ENCODE results near the gene NPHP4. TPM values are rescaled to one million over a fixed set of nuclear protein-coding genes. Genes with fewer than 3 reads are reported as not detected.

NPHP4 gene
- total and polyA plus RNA-seq, 10 of the 15 experiments (the other 5 are each of a cell fraction or from before 2014, with no cell fraction given) = 0.16 to 10.5 (median 3.1) TPM

DNA sequence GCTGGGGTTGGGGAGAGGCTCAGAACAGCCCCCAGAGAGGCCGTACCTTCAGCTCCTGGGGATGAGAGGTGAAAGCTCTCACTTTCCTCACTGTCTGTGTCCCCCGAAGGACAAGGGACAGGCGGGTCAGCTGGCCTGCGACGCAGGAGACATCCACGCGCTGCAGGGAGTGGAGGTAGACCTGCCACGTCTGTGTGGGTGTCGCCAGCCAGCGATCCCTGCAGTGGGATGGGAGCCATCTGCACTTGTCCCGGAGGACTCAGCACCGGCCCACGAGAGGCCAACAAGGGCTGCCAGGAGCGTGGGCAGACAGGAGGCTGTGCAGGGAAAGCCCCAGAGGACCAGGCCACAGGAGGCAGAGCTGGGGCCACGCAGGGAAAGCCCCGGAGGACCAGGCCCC is 127.2 kb downstream of the NPHP4 start (continued):
- no peak for TF ChIP-seq ASH2L (IDR thresholded peaks at IDR 0.05; ENCODE audit: borderline replicate concordance, low read depth)
- TF ChIP-seq MYB (IDR thresholded peaks at IDR 0.05; ENCODE audit: borderline replicate concordance, low read depth, low read length) = no peak
- TF ChIP-seq, protein P1, sequence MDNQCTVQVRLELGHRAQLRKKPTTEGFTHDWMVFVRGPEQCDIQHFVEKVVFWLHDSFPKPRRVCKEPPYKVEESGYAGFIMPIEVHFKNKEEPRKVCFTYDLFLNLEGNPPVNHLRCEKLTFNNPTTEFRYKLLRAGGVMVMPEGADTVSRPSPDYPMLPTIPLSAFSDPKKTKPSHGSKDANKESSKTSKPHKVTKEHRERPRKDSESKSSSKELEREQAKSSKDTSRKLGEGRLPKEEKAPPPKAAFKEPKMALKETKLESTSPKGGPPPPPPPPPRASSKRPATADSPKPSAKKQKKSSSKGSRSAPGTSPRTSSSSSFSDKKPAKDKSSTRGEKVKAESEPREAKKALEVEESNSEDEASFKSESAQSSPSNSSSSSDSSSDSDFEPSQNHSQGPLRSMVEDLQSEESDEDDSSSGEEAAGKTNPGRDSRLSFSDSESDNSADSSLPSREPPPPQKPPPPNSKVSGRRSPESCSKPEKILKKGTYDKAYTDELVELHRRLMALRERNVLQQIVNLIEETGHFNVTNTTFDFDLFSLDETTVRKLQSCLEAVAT (IDR thresholded peaks at IDR 0.05) = no peak
- TF ChIP-seq IRF4 (IDR thresholded peaks at IDR 0.05; ENCODE audit: low read depth, low read length) = no peak
- no peak for TF ChIP-seq HDAC2 (IDR thresholded peaks at IDR 0.05)
- no peak for TF ChIP-seq SREBF2 (IDR thresholded peaks at IDR 0.05; ENCODE audit: low read length)
- no peak for TF ChIP-seq ZNF207 (IDR thresholded peaks at IDR 0.05; ENCODE audit: borderline replicate concordance)
- no peak for TF ChIP-seq FOS (IDR thresholded peaks at IDR 0.05; ENCODE audit: borderline replicate concordance, extremely low read depth, insufficient read length)

DNA sequence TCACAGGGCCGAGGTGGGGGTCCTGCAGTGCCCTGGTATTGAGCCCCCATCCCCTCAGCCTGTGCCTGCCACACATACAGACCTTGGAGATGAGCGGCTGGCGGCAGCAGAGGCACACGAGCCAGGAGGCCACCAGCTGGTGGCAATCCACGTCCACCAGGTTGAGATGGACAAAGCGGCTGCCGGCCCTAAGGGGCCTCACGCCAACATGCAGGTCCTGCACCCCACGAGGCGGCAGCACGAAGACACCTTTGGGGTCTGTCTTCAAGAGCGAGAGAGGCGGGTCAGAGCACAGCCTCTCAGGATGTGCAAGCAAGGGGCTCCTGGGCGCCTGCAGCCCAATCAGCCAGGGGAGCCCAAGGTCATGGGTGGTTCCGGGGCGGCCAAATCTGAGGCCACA is 128.0 kb downstream of the NPHP4 start:
- no peak overlapping the region for H2AFZ ChIP-seq (ENCODE audit: control insufficient read depth, low read depth, low read length)
- intact Hi-C loops (cut with micrococcal nuclease; ENCODE audit: unreplicated experiment) = no loop called here
- no peaks in the 10 kb centered on the region for H3K79me2 ChIP-seq (ENCODE audit: control insufficient read depth, insufficient read depth, low read length)
- H3K9me3 ChIP-seq (replicated peaks; ENCODE audit: control insufficient read depth, insufficient read depth, low read length) = no peaks in the 10 kb centered on the region; the same call in 2 of the 3 replicates
- H4K20me1 ChIP-seq (ENCODE audit: control insufficient read depth, insufficient read depth) = no peaks in the 10 kb centered on the region
- no peak for FAIRE-seq
- H3K4me2 ChIP-seq (ENCODE audit: control insufficient read depth, insufficient read depth) = no peak overlapping the region
- in situ Hi-C loops (cut with MboI) = no loop called here
- H3K27me3 ChIP-seq (replicated peaks in 1 of 2; ENCODE audit: control insufficient read depth in 2 of 2, insufficient read depth in 2 of 2, low read length in 1 of 2) = no peaks in the 10 kb centered on the region
- TF ChIP-seq, protein P2, sequence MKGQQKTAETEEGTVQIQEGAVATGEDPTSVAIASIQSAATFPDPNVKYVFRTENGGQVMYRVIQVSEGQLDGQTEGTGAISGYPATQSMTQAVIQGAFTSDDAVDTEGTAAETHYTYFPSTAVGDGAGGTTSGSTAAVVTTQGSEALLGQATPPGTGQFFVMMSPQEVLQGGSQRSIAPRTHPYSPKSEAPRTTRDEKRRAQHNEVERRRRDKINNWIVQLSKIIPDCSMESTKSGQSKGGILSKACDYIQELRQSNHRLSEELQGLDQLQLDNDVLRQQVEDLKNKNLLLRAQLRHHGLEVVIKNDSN (IDR thresholded peaks at IDR 0.05; ENCODE audit: borderline replicate concordance, extremely low read length, insufficient read depth, low read depth, low read length) = no peak
- no peak for TF ChIP-seq MEF2B (IDR thresholded peaks at IDR 0.05; ENCODE audit: partially characterized antibody, poor library complexity, severe bottlenecking)
- no peak for TF ChIP-seq IKZF1 (conservative IDR thresholded peaks at IDR 0.05)
- H3K4me1 ChIP-seq (ENCODE audit: control insufficient read depth, insufficient read depth, low read length) = no peaks in the 10 kb centered on the region
- CTCF ChIA-PET = no interaction called here
- SMC1A ChIA-PET (ENCODE audit: uncharacterized antibody, unreplicated experiment) = no interaction called here
- H3K36me3 ChIP-seq (ENCODE audit: control insufficient read depth in 2 of 2, insufficient read depth in 2 of 2, low read length in 1 of 2) = no peaks in the 10 kb centered on the region
- DNase-seq (ENCODE audit: low read depth, low spot score) = no peak
- no peak for ATAC-seq
- RAD21 ChIA-PET (ENCODE audit: unreplicated experiment) = no interaction called here
- no peak overlapping the region for H3K9ac ChIP-seq (ENCODE audit: control insufficient read depth, insufficient read depth, low read length)
- no TSS peak for BruUV-seq (replicated peaks)
- no peak overlapping the region for H3K4me3 ChIP-seq
- H3K27ac ChIP-seq (ENCODE audit: control insufficient read depth, insufficient read depth) = no peak overlapping the region
- 92% methylated on average over 15 of the region's 16 CpGs for WGBS (ENCODE audit: insufficient coverage, insufficient replicate concordance, low lambda C conversion rate, missing lambda C conversion rate)
- POLR2A ChIA-PET = no interaction called here

All from GM12878 (cell line).